Activated CD8-positive, alpha-beta memory T cell treated with anti-CD3 and anti-CD28 coated beads, Interleukin-2, amount 50 U/mL, for 4 hours (primary cell): ENCODE data around the gene KCNK4.

ENCODE experiments used
- DNase-seq: peaks from one replicate; pipeline ENCODE4 v3.0.0-alpha.2; 2020

The KCNK4 gene

GRCh38 chr11:64331569-64332371 is 40.7 kb downstream of the KCNK4 start:
- peak; percentile 77 for DNase-seq

- DNase-seq = no peak
These were observed 42.5 kb downstream of the KCNK4 start for GRCh38 chr11:64333556-64333955.

- DNase-seq = no peak
These were observed 43.9 kb downstream of the KCNK4 start for GRCh38 chr11:64334764-64335735.

- DNase-seq = no peak
These were observed 46.6 kb downstream of the KCNK4 start for GRCh38 chr11:64337538-64338249.

GRCh38 chr11:64338716-64339115 is 47.6 kb downstream of the KCNK4 start:
- DNase-seq = no peak

GRCh38 chr11:64339286-64339685 is 48.2 kb downstream of the KCNK4 start:
- DNase-seq = no peak

- DNase-seq = peak; percentile 83
These were observed 48.8 kb downstream of the KCNK4 start, which contains the start of gene CCDC88B for GRCh38 chr11:64339754-64340408. TSS of gene CCDC88B (plus strand) at chr11:64340204. CDS start at chr11:64340267, 63 bp downstream.

GRCh38 chr11:64340671-64341335 is 49.7 kb downstream of the KCNK4 start:
- DNase-seq = peak; percentile 83

- DNase-seq = no peak
These were observed 50.3 kb downstream of the KCNK4 start for GRCh38 chr11:64341429-64341828.

- peak; percentile 89 for DNase-seq
These were observed 51.0 kb downstream of the KCNK4 start for GRCh38 chr11:64341851-64342791.

GRCh38 chr11:64342869-64343745 is 52.0 kb downstream of the KCNK4 start:
- DNase-seq = no peak

GRCh38 chr11:64343767-64344559 is 52.9 kb downstream of the KCNK4 start:
- DNase-seq = no peak

GRCh38 chr11:64344787-64345186 is 53.7 kb downstream of the KCNK4 start:
- DNase-seq = no peak

- no peak for DNase-seq
These were observed 56.2 kb downstream of the KCNK4 start for GRCh38 chr11:64347193-64347867.

- no peak for DNase-seq
These were observed 57.4 kb downstream of the KCNK4 start for GRCh38 chr11:64348383-64349024.

GRCh38 chr11:64349025-64349387 is 57.9 kb downstream of the KCNK4 start:
- DNase-seq = no peak

- no peak for DNase-seq
These were observed 58.3 kb downstream of the KCNK4 start for GRCh38 chr11:64349404-64349803.
